Measurements from ENCODE around the gene LKAAEAR1. TPM values are rescaled to one million over a fixed set of nuclear protein-coding genes. Genes with fewer than 3 reads are reported as not detected.

The LKAAEAR1 gene
- total RNA-seq, 6 experiments from 2014 or later: not detected

DNA sequence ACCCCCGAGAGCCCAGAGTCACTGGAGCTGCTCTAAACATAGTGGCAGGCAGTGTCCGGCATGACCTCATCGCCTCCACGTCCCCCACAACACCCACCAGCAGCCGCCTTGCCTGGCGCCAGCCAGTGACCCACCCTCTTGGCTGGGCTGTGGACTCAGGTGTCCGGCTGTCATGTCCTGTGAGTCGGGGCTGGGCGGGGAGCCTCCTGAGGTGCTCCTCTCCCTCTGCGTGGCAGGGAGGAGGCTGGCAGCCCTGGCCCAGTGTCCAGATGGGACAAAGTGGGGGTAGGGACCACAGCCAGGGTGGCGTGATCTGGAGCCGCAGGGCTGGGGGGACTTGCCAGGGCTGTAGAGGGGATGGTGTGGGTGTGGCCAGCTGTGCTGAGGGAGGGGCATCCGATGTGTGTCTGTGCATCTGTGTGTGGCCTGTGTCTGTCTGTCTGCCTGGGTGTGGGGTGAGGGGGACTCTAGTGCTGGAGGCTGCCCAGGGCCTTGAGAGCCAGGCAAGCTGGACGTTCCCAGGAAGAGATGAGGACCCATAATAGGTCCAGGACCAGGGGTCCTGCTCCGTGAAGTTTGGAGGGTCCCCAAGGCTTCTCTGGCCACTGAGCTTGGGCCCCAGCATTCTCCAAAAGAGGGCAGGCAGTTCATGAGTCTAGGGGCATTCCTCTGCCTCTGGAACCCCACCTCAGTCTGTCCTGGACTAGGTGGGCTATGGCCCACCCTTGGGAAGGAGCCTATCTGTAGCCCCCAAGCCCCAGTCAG is 32.5 kb downstream of the LKAAEAR1 start:
- WGBS (ENCODE audit: insufficient coverage, low coverage, low lambda C conversion rate, missing lambda C conversion rate): no CpG with 5 or more reads among the region's 15 CpGs
- no peak overlapping the region for H3K4me3 ChIP-seq
- intact Hi-C loops (cut with DNase I): no loop called here
- no peaks in the 10 kb centered on the region for H3K9me3 ChIP-seq
- DNase-seq (peak in 2 of 3 donors; percentile 50 to 59), ATAC-seq (peak in 3 of 4 donors; percentile 11 to 17 (median 14))
- H3K4me1 ChIP-seq: no peaks in the 10 kb centered on the region
- peak overlapping the region; percentile 4 to 67 (median 10) for H3K27ac ChIP-seq
- H3K36me3 ChIP-seq: no peaks in the 10 kb centered on the region
- no peaks in the 10 kb centered on the region for H3K27me3 ChIP-seq
- peak; percentile 15 for TF ChIP-seq POLR2A (IDR thresholded peaks at IDR 0.05)
- TF ChIP-seq CTCF (IDR thresholded peaks at IDR 0.05): no peak

GRCh38 chr20:64051033-64051452 is 33.2 kb downstream of the LKAAEAR1 start:
- no peak for DNase-seq
- Histone ChIP-seq H3K36me3 (no peaks in the 10 kb centered on the region), H3K4me3 (no peak overlapping the region), H3K4me1 (no peaks in the 10 kb centered on the region), H3K27ac (peak overlapping the region in 2 of 3 donors; percentile 4 to 67), H3K9me3 (no peaks in the 10 kb centered on the region), H3K27me3 (no peaks in the 10 kb centered on the region)
- no CpG with 5 or more reads among the region's 11 CpGs for WGBS (ENCODE audit: insufficient coverage, low coverage, low lambda C conversion rate, missing lambda C conversion rate)
- no peak for TF ChIP-seq POLR2A (IDR thresholded peaks at IDR 0.05)
- no peak for TF ChIP-seq CTCF (IDR thresholded peaks at IDR 0.05)
- intact Hi-C loops (cut with DNase I): no loop called here
- no peak for ATAC-seq

GRCh38 chr20:64050261-64051032 is 33.8 kb downstream of the LKAAEAR1 start:
- DNase-seq (no peak), ATAC-seq (no peak)
- intact Hi-C loops (cut with DNase I): no loop called here
- TF ChIP-seq CTCF (IDR thresholded peaks at IDR 0.05) (no peak), POLR2A (IDR thresholded peaks at IDR 0.05) (no peak)
- Histone ChIP-seq H3K36me3 (no peaks in the 10 kb centered on the region), H3K9me3 (no peaks in the 10 kb centered on the region), H3K4me3 (peak overlapping the region in 1 of 3 donors; percentile 2), H3K27me3 (no peaks in the 10 kb centered on the region), H3K4me1 (no peaks in the 10 kb centered on the region), H3K27ac (peak overlapping the region in 2 of 3 donors; percentile 4 to 67)
- 83% methylated on average over 1 of the region's 23 CpGs for WGBS (ENCODE audit: insufficient coverage, low coverage, low lambda C conversion rate, missing lambda C conversion rate)

DNA sequence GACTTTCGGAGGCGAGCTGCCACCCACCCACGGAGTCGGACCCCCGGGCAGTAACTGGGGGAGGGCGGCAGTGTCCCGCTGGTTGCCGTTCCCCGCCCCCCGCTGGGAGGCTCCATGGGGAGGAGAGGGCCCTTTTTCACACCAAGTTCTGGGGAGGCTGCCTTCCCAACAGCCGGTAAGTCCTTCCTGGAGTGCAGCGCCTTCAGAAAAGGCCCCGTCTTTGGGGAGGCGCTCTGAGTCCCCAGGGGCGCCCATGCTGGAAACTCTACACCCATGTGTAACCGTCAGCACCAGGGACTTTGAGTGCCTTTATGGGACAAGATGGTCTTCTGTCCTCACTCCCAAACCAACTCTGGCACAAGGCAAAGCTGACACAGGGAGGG is 34.3 kb downstream of the LKAAEAR1 start:
- ATAC-seq (peak in 2 of 4 donors; percentile 3 to 8), DNase-seq (no peak)
- Histone ChIP-seq H3K27ac (peak overlapping the region in 1 of 3 donors; percentile 67), H3K9me3 (no peaks in the 10 kb centered on the region), H3K27me3 (no peaks in the 10 kb centered on the region), H3K36me3 (no peaks in the 10 kb centered on the region), H3K4me3 (peak overlapping the region in 1 of 3 donors; percentile 2), H3K4me1 (no peaks in the 10 kb centered on the region)
- TF ChIP-seq POLR2A (IDR thresholded peaks at IDR 0.05) (no peak), CTCF (IDR thresholded peaks at IDR 0.05) (no peak)
- 20% methylated on average over 2 of the region's 16 CpGs for whole genome bisulfite sequencing (ENCODE audit: insufficient coverage, low coverage, low lambda C conversion rate, missing lambda C conversion rate)
- intact Hi-C loops (cut with DNase I): no loop called here
